HG03135 (cell line): ENCODE measurements around the gene HMSD.

ENCODE experiments used
- ATAC-seq: cut with Tn5 transposase; IDR thresholded peaks from one replicate; pipeline ENCODE4 v1.9.1; 2021; ENCODE audit warnings: mild to moderate bottlenecking, moderate library complexity; ENCODE audit not compliant: unreplicated experiment

Gene HMSD

GRCh38 chr18:63953811-63954210, 4.7 kb downstream of the HMSD start:
- no peak for ATAC-seq

- ATAC-seq: no peak
Measured at GRCh38 chr18:63956755-63957154, 7.7 kb downstream of the HMSD start.

DNA sequence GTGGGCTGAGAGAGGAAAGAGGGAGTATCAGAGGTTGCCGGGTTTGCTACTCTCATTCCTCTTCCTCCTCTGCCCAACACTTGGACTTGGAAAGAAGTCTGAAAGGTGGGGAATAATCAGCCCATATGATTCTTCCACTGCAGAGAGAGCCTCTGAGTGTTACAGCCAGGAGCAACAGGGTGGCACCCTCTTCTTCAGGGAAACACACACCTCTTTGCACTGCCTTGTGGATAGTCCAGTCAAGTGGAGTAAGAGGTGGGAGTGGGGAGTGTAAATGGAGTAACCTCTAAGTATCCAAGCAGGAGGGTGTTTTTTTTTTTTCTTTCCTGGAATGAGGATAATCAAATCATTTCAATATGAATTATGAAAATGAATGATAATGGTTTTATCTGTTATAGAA, 11.8 kb downstream of the HMSD start:
- no peak for ATAC-seq

GRCh38 chr18:63961435-63961980, 12.4 kb downstream of the HMSD start:
- no peak for ATAC-seq

- ATAC-seq: no peak
Measured at GRCh38 chr18:63962137-63962536, 13.0 kb downstream of the HMSD start.

DNA sequence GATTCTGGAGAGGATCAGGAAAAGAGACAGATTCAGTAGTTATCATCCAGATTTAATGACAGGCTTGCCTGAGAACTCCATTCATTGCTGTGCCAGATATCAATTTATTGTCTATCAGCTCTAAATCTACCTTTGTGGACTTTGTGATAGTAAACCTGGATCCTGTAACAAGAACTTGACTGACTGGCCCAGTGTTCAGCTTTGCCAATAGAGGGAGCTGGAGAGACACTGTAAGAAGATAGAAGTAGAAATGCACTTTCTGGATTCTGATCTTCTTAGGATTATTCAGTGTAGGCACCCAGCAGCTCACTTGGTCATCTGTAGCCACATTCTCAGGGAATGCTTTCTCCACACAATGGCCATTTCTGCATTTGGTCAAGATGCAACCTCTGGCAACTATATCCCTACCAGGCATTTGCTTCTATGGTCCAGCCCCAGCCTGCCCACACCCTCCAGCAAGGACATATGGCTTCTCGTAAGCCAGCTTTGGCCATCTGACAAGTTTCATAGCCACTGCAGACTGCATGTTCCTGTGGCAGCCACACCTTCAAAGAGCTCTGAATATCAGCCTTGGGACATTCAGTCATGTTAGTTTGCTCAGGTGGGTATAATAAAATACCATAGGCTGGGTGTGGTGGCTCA, 14.6 kb downstream of the HMSD start:
- ATAC-seq: peak; percentile 80

DNA sequence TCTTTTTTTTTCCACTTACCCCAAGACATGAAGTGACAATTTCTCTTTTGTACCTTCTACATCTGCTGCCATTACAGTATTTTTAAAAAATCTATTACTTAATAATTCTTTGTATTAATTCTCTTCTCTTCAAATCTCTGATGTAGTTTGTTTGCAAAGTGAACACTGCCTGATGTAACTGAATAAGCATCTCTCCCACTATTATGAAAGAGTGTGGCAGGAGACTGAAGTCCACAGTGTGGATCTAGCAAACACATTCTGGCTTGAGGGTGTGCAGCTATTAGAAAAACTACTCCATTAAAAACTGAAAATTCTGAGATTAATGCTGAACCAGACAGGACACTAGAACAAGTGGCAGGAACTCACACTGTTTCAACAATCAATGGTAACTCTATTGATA, 15.8 kb downstream of the HMSD start:
- no peak for ATAC-seq

- no peak for ATAC-seq
Measured at GRCh38 chr18:63965716-63966330, 16.7 kb downstream of the HMSD start.

DNA sequence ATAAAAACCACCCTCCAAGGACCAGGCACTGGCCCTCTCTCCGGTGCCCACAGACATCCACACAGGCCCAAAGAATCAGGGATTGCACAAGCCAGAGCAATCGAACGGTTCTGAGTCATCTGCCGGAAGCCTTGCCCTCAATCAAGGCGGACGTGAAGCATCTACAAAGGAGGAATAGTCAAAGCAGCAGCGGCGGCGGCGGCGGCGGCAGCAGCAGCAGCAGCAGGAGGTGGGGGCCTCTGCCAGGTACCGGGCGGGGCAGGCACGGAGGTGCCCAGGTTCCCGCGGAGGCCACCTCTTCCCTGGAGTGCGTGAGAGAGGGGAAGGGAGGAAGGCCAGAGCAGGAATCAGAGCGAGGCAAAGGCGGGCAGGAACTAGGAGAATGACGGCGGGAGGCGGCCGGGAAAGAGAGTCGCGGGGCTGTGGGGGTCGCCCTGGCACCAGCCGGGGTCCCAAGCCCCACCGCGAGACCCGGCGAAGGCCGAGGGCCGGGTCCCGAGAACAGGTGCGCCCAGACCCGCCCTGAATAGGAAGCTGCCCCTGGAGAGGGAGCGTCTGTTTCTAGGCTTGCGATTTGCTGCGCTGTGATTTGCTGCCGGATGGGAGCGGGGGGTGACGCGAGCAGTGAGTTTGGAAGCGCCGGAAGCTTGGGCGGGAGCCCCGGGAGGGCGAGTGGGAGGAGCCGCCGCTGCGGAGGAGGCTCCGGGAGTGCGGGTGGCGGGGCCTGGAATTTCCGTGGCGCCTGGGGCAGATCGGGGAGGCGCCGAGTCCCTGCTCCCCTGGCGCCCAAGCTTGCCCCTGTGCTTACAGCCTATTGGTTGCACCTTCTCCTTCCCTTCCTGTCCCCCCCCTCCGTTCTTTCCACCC, 21.1 kb downstream of the HMSD start, which contains the start of gene SERPINB8:
Gene SERPINB8, plus strand, starts transcription at position 140 of the 867 bp plus-strand sequence. CDS start 8,228 bp downstream, outside the sequence.
- ATAC-seq: peak; percentile 91

- ATAC-seq: no peak
Measured at GRCh38 chr18:63970809-63971205, 21.7 kb downstream of the HMSD start.

DNA sequence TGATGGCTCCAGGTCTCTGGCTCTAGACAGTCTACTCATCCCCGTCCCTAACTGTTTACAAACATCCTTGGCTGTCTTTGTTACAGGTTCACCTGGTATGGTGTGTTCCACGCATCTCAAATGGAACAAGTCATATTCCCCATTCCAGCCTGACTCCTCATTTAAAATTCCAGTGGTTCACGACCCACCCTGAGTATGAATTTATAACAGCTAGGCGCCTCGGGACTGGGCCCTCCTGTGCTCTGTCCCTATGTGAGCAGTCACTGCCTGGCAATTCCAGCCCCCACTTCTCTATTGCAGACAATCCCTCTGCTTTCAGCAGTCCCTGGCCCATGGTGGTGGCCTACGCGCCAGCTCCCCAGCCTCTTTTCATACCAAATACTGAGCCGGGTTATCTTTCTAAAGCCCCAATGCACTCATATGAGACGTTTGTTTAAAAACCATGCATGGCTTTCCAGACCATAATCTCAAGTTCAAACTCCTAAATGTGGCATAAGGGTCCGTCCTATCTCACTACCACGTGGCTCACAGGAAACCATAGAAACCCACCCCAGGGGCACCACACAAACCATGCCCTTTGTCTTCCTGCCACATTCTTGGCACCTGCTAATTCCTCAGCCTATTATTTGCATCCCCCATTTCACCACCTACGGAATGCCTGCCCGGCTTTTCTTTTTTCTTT, 22.4 kb downstream of the HMSD start:
- ATAC-seq: no peak

DNA sequence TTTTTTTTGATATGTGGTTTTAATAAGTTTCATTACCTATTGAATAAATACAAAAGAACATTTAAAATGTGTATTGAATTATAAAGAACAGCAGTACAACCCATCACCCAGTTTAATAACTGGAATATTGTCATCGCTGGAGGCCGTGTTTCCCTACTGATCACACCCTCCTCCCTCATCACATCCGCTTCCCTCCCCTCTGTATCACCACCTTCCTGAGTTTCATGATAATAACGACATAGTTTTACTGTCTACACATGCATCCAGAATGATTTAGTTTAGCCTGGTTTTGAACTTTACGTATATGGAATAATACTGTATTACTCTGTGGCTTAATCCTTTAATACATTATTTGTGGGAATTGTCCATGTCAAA, 22.9 kb downstream of the HMSD start:
- ATAC-seq: no peak

GRCh38 chr18:63974991-63975390, 25.9 kb downstream of the HMSD start:
- no peak for ATAC-seq

DNA sequence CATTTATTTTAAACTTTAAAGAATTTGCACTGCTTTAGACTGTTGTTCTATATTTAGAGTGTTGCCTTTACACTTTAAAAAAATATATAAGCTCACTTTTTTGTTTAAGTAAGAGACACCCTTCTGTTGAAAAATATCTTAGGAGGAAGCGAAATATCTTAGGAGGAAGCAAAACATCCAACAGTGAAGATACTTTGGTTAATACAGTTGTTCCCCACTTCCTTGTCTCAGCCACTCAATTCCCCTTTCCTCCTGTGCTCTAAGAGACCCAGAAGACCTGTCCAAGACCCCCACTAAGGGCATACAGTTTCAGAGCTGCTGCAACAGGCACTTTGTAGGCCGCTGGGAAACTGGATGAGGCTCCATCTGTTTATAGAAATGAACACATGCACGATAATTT, 26.5 kb downstream of the HMSD start:
- ATAC-seq: no peak

DNA sequence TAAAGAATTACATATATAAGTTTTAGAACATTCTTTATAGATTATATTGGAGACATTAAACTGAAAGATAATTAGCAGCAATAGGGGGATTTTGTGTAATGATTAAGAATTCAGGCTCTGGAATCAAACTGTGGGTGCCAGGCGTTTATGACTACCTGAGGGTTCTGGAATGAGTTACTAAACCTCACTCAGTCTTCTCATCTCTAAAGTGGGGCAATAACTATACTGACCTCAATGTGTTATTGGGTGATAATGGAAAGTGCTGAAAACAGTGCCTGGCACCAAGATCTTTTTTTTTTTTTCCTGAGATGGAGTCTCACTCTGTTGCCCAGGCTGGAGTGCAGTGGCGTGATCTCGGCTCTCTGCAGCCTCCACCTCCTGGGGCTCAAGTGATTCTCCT, 27.9 kb downstream of the HMSD start:
- no peak for ATAC-seq

DNA sequence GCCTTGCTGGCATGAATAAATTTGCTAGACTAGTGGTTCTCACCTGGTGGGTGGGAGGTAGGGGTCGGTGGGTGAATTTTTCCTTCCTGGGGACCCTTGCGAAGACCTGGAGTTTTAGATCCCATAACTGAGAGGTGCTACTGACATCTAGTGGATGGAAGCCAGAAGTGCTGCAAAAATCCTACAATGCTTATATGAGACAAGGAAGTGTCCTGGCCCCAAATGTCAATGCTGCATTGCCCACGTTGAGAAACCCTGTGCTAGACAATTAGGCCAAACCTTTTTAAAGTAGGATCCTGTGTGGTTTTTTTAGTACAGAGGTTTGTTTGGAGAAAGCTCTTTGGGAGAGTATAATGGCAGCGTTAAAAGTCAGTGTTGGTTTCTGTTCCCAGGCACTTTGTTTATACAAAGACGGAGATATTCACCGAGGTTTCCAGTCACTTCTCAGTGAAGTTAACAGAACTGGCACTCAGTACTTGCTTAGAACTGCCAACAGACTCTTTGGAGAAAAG, 30.4 kb downstream of the HMSD start:
- ATAC-seq: no peak

GRCh38 chr18:63980027-63980426, 30.9 kb downstream of the HMSD start:
- ATAC-seq: no peak

- ATAC-seq: no peak
Measured at GRCh38 chr18:63980896-63981460, 31.9 kb downstream of the HMSD start.

GRCh38 chr18:63981719-63982118, 32.6 kb downstream of the HMSD start:
- no peak for ATAC-seq

DNA sequence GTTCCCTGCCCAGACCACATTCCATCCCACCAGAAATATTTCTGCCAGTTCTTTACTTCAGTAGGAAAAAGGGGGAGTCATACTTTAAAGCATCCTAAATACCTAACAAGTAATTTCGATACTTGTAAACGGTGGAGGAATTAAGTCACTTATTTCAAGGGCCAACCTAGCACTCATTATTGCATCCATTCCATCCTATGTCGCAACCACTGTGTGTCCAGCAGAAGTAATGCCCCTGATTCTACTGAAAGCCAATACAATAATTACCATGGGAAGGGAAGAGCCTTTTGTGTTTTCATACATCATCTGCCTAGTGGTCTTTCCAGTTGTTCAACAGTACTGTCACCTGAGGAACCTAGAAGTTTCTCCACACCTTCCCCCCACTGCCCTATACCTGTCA, 33.3 kb downstream of the HMSD start:
- ATAC-seq: no peak

DNA sequence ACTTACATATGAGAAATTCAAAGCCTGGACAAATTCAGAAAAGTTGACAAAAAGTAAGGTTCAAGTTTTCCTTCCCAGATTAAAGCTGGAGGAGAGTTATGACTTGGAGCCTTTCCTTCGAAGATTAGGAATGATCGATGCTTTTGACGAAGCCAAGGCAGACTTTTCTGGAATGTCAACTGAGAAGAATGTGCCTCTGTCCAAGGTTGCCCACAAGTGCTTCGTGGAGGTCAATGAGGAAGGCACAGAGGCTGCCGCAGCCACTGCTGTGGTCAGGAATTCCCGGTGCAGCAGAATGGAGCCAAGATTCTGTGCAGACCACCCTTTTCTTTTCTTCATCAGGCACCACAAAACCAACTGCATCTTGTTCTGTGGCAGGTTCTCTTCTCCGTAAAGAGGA, 37.8 kb downstream of the HMSD start:
- no peak for ATAC-seq
